ENCODE data around the gene MEP1A.

DNA sequence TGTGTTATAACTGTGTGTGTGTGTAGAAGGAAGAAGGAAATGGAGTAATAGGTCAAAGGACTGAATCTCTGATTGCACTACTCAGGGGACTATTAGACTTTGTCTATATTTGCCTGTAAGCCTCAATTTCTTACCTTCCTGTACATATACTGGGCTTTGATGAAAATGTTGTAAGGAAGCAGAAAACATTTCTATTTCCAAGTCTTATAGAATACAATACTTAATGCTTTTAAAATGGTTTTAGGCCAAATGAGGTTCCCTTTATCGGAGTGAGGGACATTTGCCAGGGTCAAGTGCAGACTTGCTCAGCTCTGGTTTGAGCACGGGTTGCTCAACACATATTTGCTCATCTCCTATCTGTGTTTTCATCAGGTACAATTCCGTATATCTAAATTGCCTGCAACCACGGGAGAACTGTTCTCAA lies 28.3 kb downstream of the MEP1A start:
- no peak for TF ChIP-seq SUZ12 (IDR thresholded peaks at IDR 0.05; ENCODE audit: extremely low read depth, insufficient read depth, insufficient read length)
- no peak for TF ChIP-seq ZNF274 (IDR thresholded peaks at IDR 0.05; ENCODE audit: low read depth, low read length)

Measured in NT2/D1 (cell line).